ENCODE data around the gene BGN.

Gene BGN

GRCh38 chrX:153539979-153540358, 45.2 kb downstream of the BGN start:
- no peak overlapping the region for H3K9ac ChIP-seq (ENCODE audit: low read depth, low read length)
- H3K4me2 ChIP-seq (ENCODE audit: low read length), result no peak overlapping the region
- H3K36me3 ChIP-seq (ENCODE audit: insufficient read depth, low read length), result no peaks in the 10 kb centered on the region
- H3K27me3 ChIP-seq (ENCODE audit: control insufficient read depth, insufficient read depth, low read length), result peaks cover 10% of the 10 kb centered on the region
- no peak overlapping the region for H3K4me3 ChIP-seq (ENCODE audit: low read length)
- H3K4me1 ChIP-seq (ENCODE audit: control insufficient read depth, insufficient read depth, low read length), result no peaks in the 10 kb centered on the region
- H3K9me3 ChIP-seq (replicated peaks; ENCODE audit: low read length), result no peaks in the 10 kb centered on the region

GRCh38 chrX:153544727-153545126, 49.9 kb downstream of the BGN start:
- no peaks in the 10 kb centered on the region for H3K4me1 ChIP-seq (ENCODE audit: control insufficient read depth, insufficient read depth, low read length)
- no peak overlapping the region for H3K9ac ChIP-seq (ENCODE audit: low read depth, low read length)
- H3K4me2 ChIP-seq (ENCODE audit: low read length), result no peak overlapping the region
- H3K27me3 ChIP-seq (ENCODE audit: control insufficient read depth, insufficient read depth, low read length), result no peaks in the 10 kb centered on the region
- no peak overlapping the region for H3K4me3 ChIP-seq (ENCODE audit: low read length)
- H3K36me3 ChIP-seq (ENCODE audit: insufficient read depth, low read length), result no peaks in the 10 kb centered on the region
- H3K9me3 ChIP-seq (replicated peaks; ENCODE audit: low read length), result no peaks in the 10 kb centered on the region

DNA sequence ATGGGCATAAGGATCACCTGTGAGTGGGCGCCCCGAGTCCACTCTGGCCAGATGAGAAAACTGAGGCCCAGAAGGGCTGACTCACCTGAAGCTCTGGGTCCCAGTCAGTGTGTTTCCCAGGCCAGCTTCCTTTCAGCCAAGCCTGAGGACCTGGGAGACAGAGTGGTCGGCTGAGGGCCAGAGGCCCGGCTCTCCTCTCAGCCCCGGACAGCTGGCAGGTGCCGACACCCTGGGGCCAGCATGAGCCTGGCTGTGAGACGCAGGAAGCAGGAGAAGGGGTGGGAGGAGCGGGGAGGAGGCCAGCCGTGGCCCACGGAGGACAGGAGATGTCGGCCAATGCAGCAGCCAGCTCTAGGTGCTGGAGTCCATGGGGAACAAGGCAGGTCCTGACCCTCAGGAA, 51.6 kb downstream of the BGN start:
- Histone ChIP-seq H3K9ac (ENCODE audit: low read depth, low read length) (no peak overlapping the region), H3K4me2 (ENCODE audit: low read length) (no peak overlapping the region), H3K4me1 (ENCODE audit: control insufficient read depth, insufficient read depth, low read length) (no peaks in the 10 kb centered on the region), H3K9me3 (replicated peaks; ENCODE audit: low read length) (no peaks in the 10 kb centered on the region), H3K4me3 (ENCODE audit: low read length) (no peak overlapping the region), H3K27me3 (ENCODE audit: control insufficient read depth, insufficient read depth, low read length) (peaks cover 6% of the 10 kb centered on the region), H3K36me3 (ENCODE audit: insufficient read depth, low read length) (no peaks in the 10 kb centered on the region)

DNA sequence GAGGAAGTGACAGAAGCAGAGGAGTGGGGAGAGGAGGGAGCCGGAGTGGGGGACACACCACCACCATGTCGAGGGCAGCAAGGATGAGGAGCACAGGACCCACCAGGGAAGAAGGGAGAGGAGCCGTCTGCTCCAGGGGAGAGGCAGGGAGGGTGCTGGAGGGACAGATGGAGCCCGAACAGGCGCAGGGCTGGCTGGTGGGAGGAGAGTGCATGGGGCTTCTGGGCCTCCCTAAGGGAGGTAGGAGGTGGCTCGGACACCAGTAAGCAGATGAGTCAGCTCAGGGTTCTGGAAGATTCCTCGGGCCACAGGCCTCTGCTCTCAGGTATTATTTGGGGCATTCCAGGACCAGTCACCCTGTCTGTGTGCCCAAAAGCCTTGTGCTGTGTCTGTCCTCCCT, 52.4 kb downstream of the BGN start:
- H3K9ac ChIP-seq (ENCODE audit: low read depth, low read length), result no peak overlapping the region

GRCh38 chrX:153549231-153549630, 54.5 kb downstream of the BGN start:
- H3K4me3 ChIP-seq (ENCODE audit: low read length), result no peak overlapping the region
- peaks cover 6% of the 10 kb centered on the region for H3K27me3 ChIP-seq (ENCODE audit: control insufficient read depth, insufficient read depth, low read length)
- no peaks in the 10 kb centered on the region for H3K4me1 ChIP-seq (ENCODE audit: control insufficient read depth, insufficient read depth, low read length)
- H3K36me3 ChIP-seq (ENCODE audit: insufficient read depth, low read length), result no peaks in the 10 kb centered on the region
- H3K4me2 ChIP-seq (ENCODE audit: low read length), result no peak overlapping the region
- no peak overlapping the region for H3K9ac ChIP-seq (ENCODE audit: low read depth, low read length)
- no peaks in the 10 kb centered on the region for H3K9me3 ChIP-seq (replicated peaks; ENCODE audit: low read length)

More for the DNA sequence above, 52.4 kb downstream of the BGN start:
- H3K27me3 ChIP-seq (ENCODE audit: control insufficient read depth, insufficient read depth, low read length), result peaks cover 6% of the 10 kb centered on the region
- H3K4me1 ChIP-seq (ENCODE audit: control insufficient read depth, insufficient read depth, low read length), result no peaks in the 10 kb centered on the region
- no peak overlapping the region for H3K4me3 ChIP-seq (ENCODE audit: low read length)
- no peak overlapping the region for H3K4me2 ChIP-seq (ENCODE audit: low read length)
- no peaks in the 10 kb centered on the region for H3K9me3 ChIP-seq (replicated peaks; ENCODE audit: low read length)
- no peaks in the 10 kb centered on the region for H3K36me3 ChIP-seq (ENCODE audit: insufficient read depth, low read length)

GRCh38 chrX:153549807-153550206, 55.0 kb downstream of the BGN start:
- Histone ChIP-seq H3K36me3 (ENCODE audit: insufficient read depth, low read length) (no peaks in the 10 kb centered on the region), H3K9ac (ENCODE audit: low read depth, low read length) (no peak overlapping the region), H3K27me3 (ENCODE audit: control insufficient read depth, insufficient read depth, low read length) (peaks cover 6% of the 10 kb centered on the region), H3K4me1 (ENCODE audit: control insufficient read depth, insufficient read depth, low read length) (no peaks in the 10 kb centered on the region), H3K4me2 (ENCODE audit: low read length) (no peak overlapping the region), H3K9me3 (replicated peaks; ENCODE audit: low read length) (no peaks in the 10 kb centered on the region), H3K4me3 (ENCODE audit: low read length) (no peak overlapping the region)

DNA sequence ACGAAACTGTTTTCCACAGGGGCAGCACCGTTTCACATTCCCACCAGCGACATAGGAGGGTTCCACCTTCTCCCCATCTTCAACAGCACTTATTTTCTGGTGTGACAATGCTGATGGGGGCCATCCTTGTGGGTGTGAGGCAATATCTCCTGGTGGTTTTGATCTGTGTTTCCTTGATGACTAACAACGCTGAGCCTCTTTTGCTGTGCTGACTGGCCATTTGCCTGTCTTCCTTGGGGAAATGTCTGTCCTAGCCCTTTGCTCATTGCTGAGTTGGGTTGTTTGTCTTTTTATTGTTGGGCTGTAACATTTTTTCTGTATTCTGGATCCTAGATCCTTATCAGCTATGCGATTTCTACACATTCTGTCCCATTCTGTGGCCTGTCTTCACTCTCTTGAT, 56.4 kb downstream of the BGN start:
- Histone ChIP-seq H3K9me3 (replicated peaks; ENCODE audit: low read length) (no peaks in the 10 kb centered on the region), H3K27me3 (ENCODE audit: control insufficient read depth, insufficient read depth, low read length) (peaks cover 15% of the 10 kb centered on the region), H3K9ac (ENCODE audit: low read depth, low read length) (no peak overlapping the region)

DNA sequence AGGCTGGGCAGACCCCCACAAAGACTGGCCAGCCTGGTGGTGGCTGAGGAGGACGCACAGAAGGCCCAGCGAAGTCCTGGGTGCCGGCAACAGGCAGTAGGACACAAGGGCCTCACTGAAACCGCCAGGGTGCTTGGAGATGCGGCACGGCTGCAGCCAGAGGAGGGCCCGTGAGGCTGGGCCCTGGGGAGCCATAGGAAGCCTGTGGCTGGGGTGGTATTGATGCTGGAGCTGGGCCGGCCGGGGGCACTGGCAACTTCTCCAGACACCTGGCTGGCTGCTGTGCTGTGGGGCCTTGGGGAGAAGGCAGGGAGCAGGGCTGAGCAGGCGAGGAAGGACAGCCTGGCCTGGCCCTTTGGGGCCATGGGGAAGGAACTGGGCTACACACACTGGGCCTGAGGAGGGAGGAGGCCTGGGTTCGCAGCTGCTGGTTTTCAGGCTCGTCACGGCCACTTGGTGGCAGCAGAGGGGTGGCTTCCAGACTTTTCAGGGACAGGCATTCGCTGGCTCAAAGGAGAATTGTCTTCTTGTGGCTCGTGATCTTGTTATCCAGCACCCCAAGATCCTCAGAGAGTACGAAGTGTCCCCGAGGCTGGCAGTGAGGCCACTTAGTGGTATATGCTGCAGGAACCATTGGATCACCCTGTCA, 59.9 kb downstream of the BGN start:
- no peaks in the 10 kb centered on the region for H3K4me1 ChIP-seq (ENCODE audit: control insufficient read depth, insufficient read depth, low read length)

More for the DNA sequence above, 56.4 kb downstream of the BGN start:
- H3K4me3 ChIP-seq (ENCODE audit: low read length), result no peak overlapping the region
- no peaks in the 10 kb centered on the region for H3K4me1 ChIP-seq (ENCODE audit: control insufficient read depth, insufficient read depth, low read length)
- no peaks in the 10 kb centered on the region for H3K36me3 ChIP-seq (ENCODE audit: insufficient read depth, low read length)
- H3K4me2 ChIP-seq (ENCODE audit: low read length), result no peak overlapping the region

DNA sequence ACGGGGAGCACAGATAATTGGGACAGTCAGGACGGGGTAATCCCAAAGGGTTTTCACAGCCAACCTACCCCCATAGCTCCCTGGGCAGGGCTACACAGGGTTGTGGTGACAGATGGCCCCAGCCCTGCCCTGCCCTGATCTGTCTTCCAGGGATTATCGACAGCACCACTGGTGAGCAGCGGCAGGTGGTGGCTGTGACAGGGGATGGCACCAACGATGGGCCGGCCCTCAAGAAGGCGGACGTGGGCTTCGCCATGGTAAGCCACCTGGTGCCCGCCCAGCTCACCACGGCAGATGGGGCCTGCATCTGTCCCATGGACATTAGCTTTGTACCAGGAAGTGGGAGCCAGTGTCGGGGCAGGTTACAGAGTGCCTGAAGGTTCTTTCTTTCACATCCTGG, 62.0 kb downstream of the BGN start:
- Histone ChIP-seq H3K4me2 (ENCODE audit: low read length) (no peak overlapping the region), H3K4me1 (ENCODE audit: control insufficient read depth, insufficient read depth, low read length) (no peaks in the 10 kb centered on the region), H3K4me3 (ENCODE audit: low read length) (no peak overlapping the region)

More for the DNA sequence above, 59.9 kb downstream of the BGN start:
- Histone ChIP-seq H3K4me3 (ENCODE audit: low read length) (no peak overlapping the region), H3K36me3 (ENCODE audit: insufficient read depth, low read length) (no peaks in the 10 kb centered on the region), H3K4me2 (ENCODE audit: low read length) (no peak overlapping the region), H3K27me3 (ENCODE audit: control insufficient read depth, insufficient read depth, low read length) (peaks cover 17% of the 10 kb centered on the region), H3K9ac (ENCODE audit: low read depth, low read length) (no peak overlapping the region), H3K9me3 (replicated peaks; ENCODE audit: low read length) (no peaks in the 10 kb centered on the region)

DNA sequence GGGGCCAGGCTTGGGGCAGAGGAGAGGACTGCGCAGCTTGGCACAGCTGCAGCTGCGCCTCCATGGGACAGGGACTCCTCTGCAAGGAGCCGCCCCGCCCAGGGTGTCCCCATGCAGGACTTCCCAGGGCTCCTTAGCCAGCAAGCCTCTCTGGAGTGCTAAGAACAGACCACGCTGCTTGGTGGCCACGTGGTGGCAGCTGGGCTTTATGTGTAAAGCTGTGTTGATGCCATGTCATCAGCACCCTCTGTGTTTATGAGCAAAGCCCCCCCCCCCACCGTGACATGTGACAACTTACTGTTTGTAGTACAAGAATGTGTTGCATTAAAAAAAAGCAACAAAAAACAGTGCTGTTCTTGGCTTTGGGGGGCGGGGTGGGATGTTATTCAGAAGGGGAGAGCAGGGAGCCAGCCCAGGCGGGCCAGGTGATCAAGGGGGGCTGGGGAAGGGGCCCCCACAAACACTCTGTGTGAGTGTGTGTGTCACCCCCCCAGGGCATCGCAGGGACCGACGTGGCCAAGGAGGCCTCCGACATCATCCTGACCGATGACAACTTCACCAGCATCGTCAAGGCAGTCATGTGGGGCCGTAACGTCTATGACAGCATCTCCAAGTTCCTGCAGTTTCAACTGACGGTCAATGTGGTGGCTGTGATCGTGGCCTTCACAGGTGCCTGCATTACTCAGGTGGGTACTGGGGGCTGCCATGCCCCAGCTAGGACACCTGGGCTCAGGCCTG, 63.0 kb downstream of the BGN start:
- H3K4me2 ChIP-seq (ENCODE audit: low read length), result no peak overlapping the region
- H3K4me1 ChIP-seq (ENCODE audit: control insufficient read depth, insufficient read depth, low read length), result no peaks in the 10 kb centered on the region
- H3K4me3 ChIP-seq (ENCODE audit: low read length), result no peak overlapping the region
- no peak overlapping the region for H3K9ac ChIP-seq (ENCODE audit: low read depth, low read length)
- no peaks in the 10 kb centered on the region for H3K9me3 ChIP-seq (replicated peaks; ENCODE audit: low read length)
- H3K27me3 ChIP-seq (ENCODE audit: control insufficient read depth, insufficient read depth, low read length), result peaks cover 11% of the 10 kb centered on the region
- H3K36me3 ChIP-seq (ENCODE audit: insufficient read depth, low read length), result no peaks in the 10 kb centered on the region

More for the DNA sequence above, 62.0 kb downstream of the BGN start:
- Histone ChIP-seq H3K27me3 (ENCODE audit: control insufficient read depth, insufficient read depth, low read length) (peaks cover 11% of the 10 kb centered on the region), H3K9me3 (replicated peaks; ENCODE audit: low read length) (no peaks in the 10 kb centered on the region), H3K9ac (ENCODE audit: low read depth, low read length) (no peak overlapping the region), H3K36me3 (ENCODE audit: insufficient read depth, low read length) (no peaks in the 10 kb centered on the region)
